C1 segment of cervical spinal cord (tissue), 14 donors: ENCODE measurements around the gene N4BP3.

ENCODE experiments used
- DNase-seq, 14 donors: peaks; one replicate each; lab custom pipeline; 2025; lab: John Stamatoyannopoulos, UW

The N4BP3 gene

GRCh38 chr5:178147406-178147805 is 34.1 kb downstream of the N4BP3 start:
- no peak for DNase-seq

GRCh38 chr5:178149199-178149932 is 36.0 kb downstream of the N4BP3 start:
- no peak for DNase-seq

GRCh38 chr5:178150977-178151734 is 37.8 kb downstream of the N4BP3 start:
- no peak for DNase-seq

GRCh38 chr5:178152491-178153444 is 39.4 kb downstream of the N4BP3 start:
- no peak for DNase-seq

GRCh38 chr5:178153530-178154340 is 40.4 kb downstream of the N4BP3 start, which contains the start of gene NHP2:
Gene NHP2 (minus strand): TSS chr5:178153885. CDS start chr5:178153817, 68 bp downstream.
- DNase-seq, result peak; percentile 59 to 99 (median 96)

- DNase-seq, result no peak
Measured at GRCh38 chr5:178155065-178155464, 41.7 kb downstream of the N4BP3 start.

- DNase-seq, result no peak
Measured at GRCh38 chr5:178160176-178160575, 46.8 kb downstream of the N4BP3 start.

GRCh38 chr5:178162481-178162880 is 49.1 kb downstream of the N4BP3 start:
- no peak for DNase-seq

- DNase-seq, result peak in 12 of 14 donors; percentile 11 to 77 (median 68)
Measured at GRCh38 chr5:178163772-178164735, 50.7 kb downstream of the N4BP3 start.

- no peak for DNase-seq
Measured at GRCh38 chr5:178165581-178165980, 52.2 kb downstream of the N4BP3 start.

GRCh38 chr5:178170455-178170854 is 57.1 kb downstream of the N4BP3 start:
- DNase-seq, result no peak

- DNase-seq, result no peak
Measured at GRCh38 chr5:178174456-178174855, 61.1 kb downstream of the N4BP3 start.
